ENCODE measurements around the gene EFCC1. TPM values are rescaled to one million over a fixed set of nuclear protein-coding genes. Genes with fewer than 3 reads are reported as not detected.

The EFCC1 gene
- total and polyA plus RNA-seq, 2 experiments from 2014 or later, result 0.23 to 0.50 TPM

DNA sequence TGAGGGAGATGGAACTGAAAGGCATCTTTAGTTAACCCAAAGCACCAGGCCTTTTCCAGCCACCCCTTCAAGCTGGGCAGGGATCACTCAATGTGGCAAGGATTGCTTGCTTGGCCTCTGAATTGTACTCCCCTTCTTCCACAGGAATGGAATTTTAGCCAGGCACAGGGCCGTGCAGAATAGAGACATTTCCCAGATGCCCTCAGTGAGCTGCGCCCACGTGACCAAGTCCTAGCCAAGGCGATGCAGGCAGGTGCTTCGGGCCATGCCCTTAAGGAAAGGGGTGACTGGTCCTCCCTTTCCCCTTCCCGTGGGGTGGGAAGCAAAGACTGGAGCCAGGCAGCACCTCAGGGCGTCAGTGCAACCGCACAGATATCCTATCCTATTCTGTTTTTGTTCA lies 77.4 kb downstream of the EFCC1 start:
- no peak overlapping the region for H3K27ac ChIP-seq
- WGBS (ENCODE audit: low lambda C conversion rate, missing lambda C conversion rate), result 85% methylated on average over 8 of the region's 8 CpGs

DNA sequence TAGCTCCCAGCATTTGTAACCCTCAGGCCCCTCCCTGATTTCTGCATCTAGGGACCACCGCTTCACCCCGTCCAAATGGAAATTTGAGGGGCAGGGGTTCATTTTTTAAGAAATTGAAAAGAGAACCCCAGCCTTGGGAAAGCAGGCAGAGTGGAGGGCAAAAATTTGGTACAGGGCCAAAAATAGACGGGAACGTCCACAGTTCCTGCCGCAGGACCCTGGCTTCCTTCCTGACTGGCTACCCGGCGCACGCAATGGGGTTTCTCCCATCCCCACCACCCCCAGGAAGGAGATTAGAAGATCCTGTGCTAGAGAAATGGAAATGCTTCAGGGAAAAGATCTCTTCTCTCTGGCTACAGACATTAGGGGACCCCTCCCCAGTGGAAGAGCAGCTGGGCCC lies 80.4 kb downstream of the EFCC1 start:
- no peaks in the 10 kb centered on the region for H4K20me1 ChIP-seq (ENCODE audit: insufficient read depth, poor library complexity, severe bottlenecking)
- no peaks in the 10 kb centered on the region for H3K9me3 ChIP-seq (ENCODE audit: low read depth)
- H3K27ac ChIP-seq, result no peak overlapping the region
- no peak for DNase-seq (ENCODE audit: low spot score)
- no peaks in the 10 kb centered on the region for H3K36me3 ChIP-seq (replicated peaks; ENCODE audit: insufficient read depth, low read depth)
- no peaks in the 10 kb centered on the region for H3K79me2 ChIP-seq
- no peak overlapping the region for H3K4me3 ChIP-seq
- no peaks in the 10 kb centered on the region for H3K4me1 ChIP-seq (ENCODE audit: insufficient read depth)
- TF ChIP-seq EZH2 (IDR thresholded peaks at IDR 0.05; ENCODE audit: borderline replicate concordance) (no peak), EZH2phosphoT487 (IDR thresholded peaks at IDR 0.05; ENCODE audit: low read depth, severe bottlenecking, unreplicated experiment) (no peak)
- 93% methylated on average over 8 of the region's 8 CpGs for WGBS (ENCODE audit: low lambda C conversion rate, missing lambda C conversion rate)
- H3K27me3 ChIP-seq, result no peaks in the 10 kb centered on the region
- no peak overlapping the region for H2AFZ ChIP-seq
- no peaks in the 10 kb centered on the region for H3K9me2 ChIP-seq (replicated peaks; ENCODE audit: insufficient read depth)
- no peak overlapping the region for H3K4me2 ChIP-seq

More for the DNA sequence above, 77.4 kb downstream of the EFCC1 start:
- H3K4me1 ChIP-seq (ENCODE audit: insufficient read depth), result no peaks in the 10 kb centered on the region
- TF ChIP-seq, protein P1, sequence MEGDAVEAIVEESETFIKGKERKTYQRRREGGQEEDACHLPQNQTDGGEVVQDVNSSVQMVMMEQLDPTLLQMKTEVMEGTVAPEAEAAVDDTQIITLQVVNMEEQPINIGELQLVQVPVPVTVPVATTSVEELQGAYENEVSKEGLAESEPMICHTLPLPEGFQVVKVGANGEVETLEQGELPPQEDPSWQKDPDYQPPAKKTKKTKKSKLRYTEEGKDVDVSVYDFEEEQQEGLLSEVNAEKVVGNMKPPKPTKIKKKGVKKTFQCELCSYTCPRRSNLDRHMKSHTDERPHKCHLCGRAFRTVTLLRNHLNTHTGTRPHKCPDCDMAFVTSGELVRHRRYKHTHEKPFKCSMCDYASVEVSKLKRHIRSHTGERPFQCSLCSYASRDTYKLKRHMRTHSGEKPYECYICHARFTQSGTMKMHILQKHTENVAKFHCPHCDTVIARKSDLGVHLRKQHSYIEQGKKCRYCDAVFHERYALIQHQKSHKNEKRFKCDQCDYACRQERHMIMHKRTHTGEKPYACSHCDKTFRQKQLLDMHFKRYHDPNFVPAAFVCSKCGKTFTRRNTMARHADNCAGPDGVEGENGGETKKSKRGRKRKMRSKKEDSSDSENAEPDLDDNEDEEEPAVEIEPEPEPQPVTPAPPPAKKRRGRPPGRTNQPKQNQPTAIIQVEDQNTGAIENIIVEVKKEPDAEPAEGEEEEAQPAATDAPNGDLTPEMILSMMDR (IDR thresholded peaks at IDR 0.05; ENCODE audit: poor library complexity), result no peak
- TF ChIP-seq EZH2phosphoT487 (IDR thresholded peaks at IDR 0.05; ENCODE audit: low read depth, severe bottlenecking, unreplicated experiment), result no peak
- no peak for TF ChIP-seq EZH2 (IDR thresholded peaks at IDR 0.05; ENCODE audit: borderline replicate concordance)
- H2AFZ ChIP-seq, result no peak overlapping the region
- H3K36me3 ChIP-seq (replicated peaks; ENCODE audit: insufficient read depth, low read depth), result no peaks in the 10 kb centered on the region
- H3K9me3 ChIP-seq (ENCODE audit: low read depth), result no peaks in the 10 kb centered on the region
- no peaks in the 10 kb centered on the region for H3K9me2 ChIP-seq (replicated peaks; ENCODE audit: insufficient read depth)
- H3K4me3 ChIP-seq, result no peak overlapping the region
- no peaks in the 10 kb centered on the region for H4K20me1 ChIP-seq (ENCODE audit: insufficient read depth, poor library complexity, severe bottlenecking)
- no peak for DNase-seq (ENCODE audit: low spot score)
- H3K4me2 ChIP-seq, result no peak overlapping the region
- H3K79me2 ChIP-seq, result no peaks in the 10 kb centered on the region
- H3K27me3 ChIP-seq, result no peaks in the 10 kb centered on the region

DNA sequence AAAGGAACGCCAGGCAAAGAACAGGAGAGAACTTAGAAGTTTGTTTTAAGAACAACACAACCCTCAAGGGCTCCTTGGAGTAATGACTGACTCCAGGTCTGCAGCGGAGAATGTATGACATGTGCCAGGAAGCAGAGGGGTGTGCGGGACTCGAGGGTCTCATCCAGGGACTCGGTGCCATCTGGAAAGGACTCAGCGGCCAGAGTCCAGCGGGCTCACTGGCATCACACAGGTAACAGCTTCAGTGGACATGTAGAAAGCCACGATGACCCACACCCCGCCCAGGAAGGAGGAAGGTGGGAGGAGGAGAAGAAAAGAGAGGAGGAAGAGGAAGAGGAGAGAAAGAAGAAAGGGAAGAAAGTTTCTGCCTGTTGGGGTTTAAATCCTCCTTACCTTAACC lies 80.9 kb downstream of the EFCC1 start:
- H3K27ac ChIP-seq, result no peak overlapping the region
- H3K9me3 ChIP-seq (ENCODE audit: low read depth), result no peaks in the 10 kb centered on the region
- H3K79me2 ChIP-seq, result no peaks in the 10 kb centered on the region
- no peaks in the 10 kb centered on the region for H3K4me1 ChIP-seq (ENCODE audit: insufficient read depth)
- H2AFZ ChIP-seq, result no peak overlapping the region
- H3K9me2 ChIP-seq (replicated peaks; ENCODE audit: insufficient read depth), result no peaks in the 10 kb centered on the region
- no peak overlapping the region for H3K4me2 ChIP-seq
- H3K27me3 ChIP-seq, result no peaks in the 10 kb centered on the region
- DNase-seq (ENCODE audit: low spot score), result no peak
- H3K4me3 ChIP-seq, result no peak overlapping the region
- 91% methylated on average over 9 of the region's 9 CpGs for WGBS (ENCODE audit: low lambda C conversion rate, missing lambda C conversion rate)
- no peaks in the 10 kb centered on the region for H4K20me1 ChIP-seq (ENCODE audit: insufficient read depth, poor library complexity, severe bottlenecking)
- TF ChIP-seq, protein P1 (IDR thresholded peaks at IDR 0.05; ENCODE audit: poor library complexity), result no peak
- TF ChIP-seq EZH2phosphoT487 (IDR thresholded peaks at IDR 0.05; ENCODE audit: low read depth, severe bottlenecking, unreplicated experiment), result no peak
- no peak for TF ChIP-seq EZH2 (IDR thresholded peaks at IDR 0.05; ENCODE audit: borderline replicate concordance)
- H3K36me3 ChIP-seq (replicated peaks; ENCODE audit: insufficient read depth, low read depth), result no peaks in the 10 kb centered on the region

DNA sequence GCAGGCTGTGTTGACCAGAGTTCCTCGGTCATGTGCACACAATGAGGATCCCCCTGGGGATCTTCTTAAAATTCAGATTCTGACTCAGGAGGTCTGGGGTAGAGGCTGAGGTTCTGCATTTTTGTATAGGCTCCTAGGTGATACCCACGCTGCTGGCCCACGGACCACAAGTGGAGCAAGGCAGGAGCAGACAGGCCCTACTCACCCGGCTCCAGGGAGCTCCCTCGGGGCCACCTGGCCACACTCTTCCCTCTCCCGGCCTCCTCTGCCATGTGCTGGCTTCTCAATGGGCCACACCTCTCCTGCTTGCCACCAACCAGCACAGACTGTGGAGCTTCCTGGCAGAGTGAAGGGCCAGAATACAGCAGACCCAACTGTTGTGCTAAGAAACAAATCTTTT lies 83.4 kb downstream of the EFCC1 start:
- TF ChIP-seq, protein P1 (IDR thresholded peaks at IDR 0.05; ENCODE audit: poor library complexity), result no peak
- TF ChIP-seq EZH2 (IDR thresholded peaks at IDR 0.05; ENCODE audit: borderline replicate concordance) (no peak), EZH2phosphoT487 (IDR thresholded peaks at IDR 0.05; ENCODE audit: low read depth, severe bottlenecking, unreplicated experiment) (no peak)
- H3K79me2 ChIP-seq, result no peaks in the 10 kb centered on the region
- no peaks in the 10 kb centered on the region for H3K9me2 ChIP-seq (replicated peaks; ENCODE audit: insufficient read depth)
- H3K4me2 ChIP-seq, result no peak overlapping the region
- no peaks in the 10 kb centered on the region for H3K9me3 ChIP-seq (ENCODE audit: low read depth)
- H4K20me1 ChIP-seq (ENCODE audit: insufficient read depth, poor library complexity, severe bottlenecking), result no peaks in the 10 kb centered on the region
- H3K36me3 ChIP-seq (replicated peaks; ENCODE audit: insufficient read depth, low read depth), result no peaks in the 10 kb centered on the region
- WGBS (ENCODE audit: low lambda C conversion rate, missing lambda C conversion rate), result 92% methylated on average over 6 of the region's 6 CpGs
- H3K4me3 ChIP-seq, result no peak overlapping the region
- DNase-seq (ENCODE audit: low spot score), result no peak
- no peak overlapping the region for H2AFZ ChIP-seq
- no peak overlapping the region for H3K27ac ChIP-seq
- no peaks in the 10 kb centered on the region for H3K4me1 ChIP-seq (ENCODE audit: insufficient read depth)
- H3K27me3 ChIP-seq, result no peaks in the 10 kb centered on the region
